ENCODE results near the gene D2HGDH.

Gene D2HGDH

DNA sequence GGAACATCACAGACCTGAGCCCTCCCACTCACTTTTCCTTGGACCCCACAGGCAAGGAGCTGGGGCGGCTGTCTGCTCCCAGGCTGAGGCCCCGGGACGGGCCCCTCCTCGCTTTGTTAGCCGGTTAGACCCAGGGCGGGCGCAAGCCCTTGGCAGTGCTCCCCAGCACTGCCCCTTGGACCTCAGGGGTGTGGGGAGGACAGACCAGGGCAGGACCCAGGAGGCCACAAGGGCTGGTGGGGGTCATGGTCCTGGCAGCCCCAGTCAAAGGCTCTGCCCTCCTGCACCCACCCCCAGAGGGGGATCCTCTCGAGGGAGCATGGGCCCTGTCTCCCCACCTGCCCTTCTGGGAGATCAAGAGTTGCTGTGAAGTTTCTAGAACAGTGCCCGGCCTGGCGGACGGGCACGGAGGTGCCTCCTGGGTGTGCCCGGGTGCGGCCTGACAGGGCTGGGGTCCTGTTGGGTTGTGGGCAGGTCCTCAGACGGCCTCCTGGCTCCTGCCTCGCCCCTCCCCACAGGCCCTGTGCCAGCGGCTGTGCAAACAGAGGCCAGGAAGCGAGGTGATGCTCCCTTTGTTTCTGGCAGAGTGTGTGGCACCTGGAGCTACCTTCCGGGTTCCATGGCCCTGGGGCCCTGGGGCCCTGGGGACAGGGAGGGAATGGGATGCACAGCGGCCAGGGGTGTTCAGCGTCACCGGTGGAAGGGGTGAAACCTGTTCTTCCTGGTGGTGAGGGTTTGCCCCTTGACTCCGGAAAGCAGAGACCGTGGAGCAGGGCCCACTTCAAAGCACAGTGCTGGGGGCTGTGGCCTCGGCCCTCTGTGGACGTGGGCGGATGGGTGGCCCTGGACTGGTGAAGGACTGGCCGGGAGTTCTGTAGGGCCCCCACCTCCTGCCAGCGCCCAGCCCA, 39.3 kb downstream of the D2HGDH start:
- TF ChIP-seq, protein P1, sequence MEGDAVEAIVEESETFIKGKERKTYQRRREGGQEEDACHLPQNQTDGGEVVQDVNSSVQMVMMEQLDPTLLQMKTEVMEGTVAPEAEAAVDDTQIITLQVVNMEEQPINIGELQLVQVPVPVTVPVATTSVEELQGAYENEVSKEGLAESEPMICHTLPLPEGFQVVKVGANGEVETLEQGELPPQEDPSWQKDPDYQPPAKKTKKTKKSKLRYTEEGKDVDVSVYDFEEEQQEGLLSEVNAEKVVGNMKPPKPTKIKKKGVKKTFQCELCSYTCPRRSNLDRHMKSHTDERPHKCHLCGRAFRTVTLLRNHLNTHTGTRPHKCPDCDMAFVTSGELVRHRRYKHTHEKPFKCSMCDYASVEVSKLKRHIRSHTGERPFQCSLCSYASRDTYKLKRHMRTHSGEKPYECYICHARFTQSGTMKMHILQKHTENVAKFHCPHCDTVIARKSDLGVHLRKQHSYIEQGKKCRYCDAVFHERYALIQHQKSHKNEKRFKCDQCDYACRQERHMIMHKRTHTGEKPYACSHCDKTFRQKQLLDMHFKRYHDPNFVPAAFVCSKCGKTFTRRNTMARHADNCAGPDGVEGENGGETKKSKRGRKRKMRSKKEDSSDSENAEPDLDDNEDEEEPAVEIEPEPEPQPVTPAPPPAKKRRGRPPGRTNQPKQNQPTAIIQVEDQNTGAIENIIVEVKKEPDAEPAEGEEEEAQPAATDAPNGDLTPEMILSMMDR (IDR thresholded peaks at IDR 0.05), result no peak

DNA sequence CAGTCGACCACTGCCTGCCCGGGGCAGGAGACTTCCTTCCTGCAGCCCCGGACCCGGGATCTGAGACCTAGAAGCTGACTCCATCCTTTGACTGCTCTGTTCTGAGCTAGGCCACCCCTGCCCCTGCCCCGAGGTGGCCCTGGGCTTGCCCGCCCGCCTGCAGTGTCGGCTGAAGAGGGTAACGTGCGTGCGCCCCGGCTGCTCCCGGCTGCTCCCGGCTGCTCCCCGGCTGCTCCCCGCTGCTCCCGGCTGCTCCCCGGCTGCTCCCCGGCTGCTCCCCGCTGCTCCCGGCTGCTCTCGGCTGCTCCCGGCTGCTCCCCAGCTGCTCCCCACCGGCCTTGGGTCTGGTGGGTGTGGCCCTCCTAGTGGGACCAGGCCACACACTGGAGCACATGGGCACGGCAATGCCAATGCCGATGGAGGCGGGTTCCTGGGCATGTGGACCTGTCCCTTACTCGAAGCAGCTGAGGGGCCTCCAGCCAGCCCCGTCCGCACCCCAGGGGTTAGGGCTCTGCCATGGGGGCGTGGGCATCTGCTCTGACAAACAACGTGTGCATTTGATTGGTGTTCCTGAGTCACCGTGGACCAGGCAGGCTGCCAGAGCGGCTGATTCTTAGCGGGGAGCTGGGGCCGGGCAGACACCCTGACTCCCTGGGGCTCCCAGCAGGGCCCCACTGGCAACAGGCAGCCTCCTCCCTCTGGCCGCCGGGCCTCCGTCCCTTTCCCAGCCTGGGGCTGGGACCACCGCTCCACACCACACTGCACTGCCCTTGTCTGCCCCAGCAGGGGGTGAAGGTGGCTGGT, 40.2 kb downstream of the D2HGDH start:
- TF ChIP-seq, protein P1 (IDR thresholded peaks at IDR 0.05), result no peak

DNA sequence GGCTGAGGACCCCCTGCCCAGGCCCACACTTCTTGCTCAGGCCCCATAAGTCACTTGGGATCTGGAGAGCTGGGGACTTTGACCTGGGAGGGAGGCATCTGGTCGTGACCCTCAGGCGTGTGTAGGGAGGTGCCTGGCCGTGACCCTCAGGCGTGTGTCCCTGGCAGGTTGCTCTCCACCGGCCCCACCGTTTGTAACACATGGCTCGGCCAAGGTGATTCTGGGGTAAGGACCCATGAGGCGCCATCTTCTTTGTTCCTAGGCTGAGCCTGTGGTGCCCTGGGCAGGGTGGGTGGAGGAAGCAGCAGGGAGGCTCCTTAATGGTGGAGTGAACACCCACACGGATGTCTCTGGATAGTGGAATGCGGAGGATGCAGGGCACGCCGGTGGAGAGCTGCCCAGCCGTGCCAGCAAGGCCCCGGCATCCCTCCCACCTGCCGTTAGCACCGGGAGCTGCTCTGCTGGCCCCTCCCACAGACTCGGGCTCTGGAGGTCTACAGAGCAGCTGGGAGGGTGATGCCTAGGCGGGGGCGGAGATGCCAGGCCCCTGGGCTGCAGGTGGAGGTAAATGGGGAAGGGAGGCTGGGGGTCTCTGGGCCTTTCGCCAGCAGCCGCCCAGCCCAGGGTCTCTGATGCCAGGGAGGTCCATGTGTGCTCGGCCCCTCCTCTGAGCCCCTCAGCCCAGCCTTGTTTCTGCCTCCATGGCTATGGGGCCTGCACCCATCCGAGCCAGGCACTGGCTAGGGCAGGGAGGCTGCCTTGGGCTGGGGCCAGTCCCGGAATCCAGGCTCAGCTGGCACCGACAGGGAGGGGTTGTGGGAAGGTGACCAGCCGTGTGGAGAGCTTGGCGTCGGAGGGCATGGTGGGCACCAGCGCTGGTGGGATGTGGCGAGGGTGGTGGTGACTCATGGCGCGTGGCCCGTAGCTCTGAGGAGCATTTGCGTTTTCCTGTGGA, 41.1 kb downstream of the D2HGDH start:
- TF ChIP-seq, protein P1 (IDR thresholded peaks at IDR 0.05), result no peak

DNA sequence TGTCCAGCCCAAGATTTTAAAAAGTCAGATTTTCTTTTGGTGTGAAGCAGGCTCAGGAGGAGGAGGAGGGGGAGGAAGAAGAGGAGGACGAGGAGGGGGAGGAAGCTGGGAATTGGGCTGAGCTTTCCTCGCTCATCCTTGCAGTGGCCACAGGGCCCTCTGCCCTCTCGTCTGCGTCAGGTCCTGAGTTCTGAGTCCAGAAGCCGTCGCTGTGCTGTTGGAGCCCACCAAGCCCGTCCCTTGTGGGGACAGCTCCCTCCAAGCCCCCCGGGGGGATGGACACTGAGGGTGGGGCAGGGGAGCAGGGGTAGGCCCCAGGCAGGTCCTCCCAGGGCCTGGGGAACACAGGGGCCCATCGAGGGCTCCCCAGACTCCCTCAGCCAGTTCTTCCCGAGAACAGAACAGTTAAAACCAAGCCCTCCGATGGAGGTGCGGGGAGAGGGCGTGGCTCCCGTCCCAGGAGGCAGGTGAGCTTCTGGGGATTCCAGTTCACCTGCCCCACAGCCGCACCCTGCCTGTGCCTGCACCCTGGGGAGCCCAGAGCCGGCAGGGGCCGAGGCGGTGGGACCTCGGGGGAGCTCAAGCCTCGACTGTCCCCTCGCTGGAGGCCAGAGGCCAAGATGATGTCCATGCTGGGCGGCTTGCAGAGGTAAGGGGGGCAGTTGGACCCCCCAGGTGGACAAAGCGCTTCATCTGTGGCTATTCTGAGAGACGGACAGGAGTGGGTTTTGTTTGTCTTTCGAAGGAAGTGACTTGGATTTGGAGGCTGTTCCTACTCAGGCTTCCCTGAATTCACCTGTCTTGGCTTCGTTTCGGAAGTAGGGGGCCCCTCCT, 42.1 kb downstream of the D2HGDH start, which contains the start of gene GAL3ST2:
Gene GAL3ST2, plus strand, starts transcription at position 487 of the 834 bp plus-strand sequence. Its CDS starts 134 bp downstream, at position 621.
- TF ChIP-seq, protein P1 (IDR thresholded peaks at IDR 0.05), result no peak

DNA sequence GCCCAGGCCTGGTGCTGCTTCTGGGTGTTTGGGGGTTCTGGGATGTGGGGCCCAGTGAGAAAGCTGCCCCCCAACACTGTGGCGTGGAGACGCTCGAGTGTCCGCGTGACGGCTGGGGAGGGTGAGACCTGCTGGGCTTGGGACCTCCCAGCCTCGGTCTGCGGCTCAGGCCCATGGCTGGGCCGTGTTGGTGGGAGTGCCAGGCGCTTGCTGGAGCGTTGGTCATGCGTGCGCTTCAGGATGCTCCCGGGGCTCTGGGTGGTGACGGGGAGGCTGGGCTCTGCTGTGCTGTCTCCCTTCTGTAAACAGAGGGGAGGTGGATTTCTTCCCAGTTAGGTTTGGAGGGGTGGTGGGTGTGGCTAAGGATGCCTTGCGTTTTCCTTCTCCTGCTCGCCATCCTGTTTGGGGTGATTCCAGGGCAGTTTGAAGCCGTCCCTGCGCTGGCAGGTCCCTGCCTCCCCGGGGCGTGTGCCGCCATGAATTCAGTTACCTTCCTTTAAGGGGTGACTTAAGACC, 42.8 kb downstream of the D2HGDH start:
- TF ChIP-seq, protein P1 (IDR thresholded peaks at IDR 0.05), result no peak

DNA sequence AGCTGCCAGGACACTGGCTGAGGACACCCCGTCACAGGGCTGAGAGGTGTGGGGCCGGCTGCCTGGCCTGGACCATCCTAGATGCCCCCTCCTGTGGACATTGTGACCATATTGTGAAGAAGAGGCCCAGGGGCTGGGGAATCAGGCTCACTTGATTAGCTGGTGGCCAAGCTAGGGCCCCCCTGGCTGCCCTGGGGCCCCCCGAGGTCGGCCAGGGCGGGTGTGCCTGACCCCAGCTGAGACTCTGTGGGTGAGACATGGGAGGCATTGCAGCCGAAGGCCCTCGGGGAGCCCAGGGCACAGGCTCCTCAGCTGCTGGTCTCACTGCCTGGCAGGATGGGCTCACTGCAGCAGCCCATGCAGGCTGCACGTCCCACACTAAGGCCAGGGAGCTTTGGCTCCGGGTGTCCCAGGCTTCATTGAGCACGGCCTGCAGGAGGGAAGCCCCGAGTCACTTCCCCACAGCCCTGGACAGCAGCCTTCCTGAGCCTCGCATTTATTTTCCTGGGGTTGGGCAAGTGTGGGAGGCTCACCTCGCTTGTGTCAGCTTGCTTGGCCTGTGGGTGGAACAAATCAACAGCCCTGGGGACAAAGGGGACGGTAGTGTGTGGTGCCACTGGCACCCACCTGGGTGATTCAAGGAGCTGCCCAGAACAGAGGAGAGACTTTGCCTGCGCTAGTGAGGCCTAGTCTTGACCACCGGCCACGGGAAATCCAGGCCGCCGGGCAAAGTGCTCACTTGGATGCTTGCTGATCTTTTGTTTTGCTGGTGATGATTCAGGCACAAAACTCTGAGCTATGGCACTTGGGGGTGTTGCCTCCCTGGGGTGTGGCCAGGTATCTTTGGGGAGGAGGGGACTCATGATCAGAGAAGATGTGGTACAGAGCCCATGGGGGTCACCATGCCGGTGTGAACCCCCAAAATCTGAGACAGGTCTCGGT, 43.5 kb downstream of the D2HGDH start:
- TF ChIP-seq, protein P1 (IDR thresholded peaks at IDR 0.05), result no peak
